Smooth muscle cell of the brain vasculature (primary cell): ENCODE data around the gene LYRM1.

Experiments
- DNase-seq: peaks from one replicate; pipeline ENCODE4 v3.0.0-alpha.2; 2012; ENCODE audit warnings: low read depth, low spot score

LYRM1 gene

DNA sequence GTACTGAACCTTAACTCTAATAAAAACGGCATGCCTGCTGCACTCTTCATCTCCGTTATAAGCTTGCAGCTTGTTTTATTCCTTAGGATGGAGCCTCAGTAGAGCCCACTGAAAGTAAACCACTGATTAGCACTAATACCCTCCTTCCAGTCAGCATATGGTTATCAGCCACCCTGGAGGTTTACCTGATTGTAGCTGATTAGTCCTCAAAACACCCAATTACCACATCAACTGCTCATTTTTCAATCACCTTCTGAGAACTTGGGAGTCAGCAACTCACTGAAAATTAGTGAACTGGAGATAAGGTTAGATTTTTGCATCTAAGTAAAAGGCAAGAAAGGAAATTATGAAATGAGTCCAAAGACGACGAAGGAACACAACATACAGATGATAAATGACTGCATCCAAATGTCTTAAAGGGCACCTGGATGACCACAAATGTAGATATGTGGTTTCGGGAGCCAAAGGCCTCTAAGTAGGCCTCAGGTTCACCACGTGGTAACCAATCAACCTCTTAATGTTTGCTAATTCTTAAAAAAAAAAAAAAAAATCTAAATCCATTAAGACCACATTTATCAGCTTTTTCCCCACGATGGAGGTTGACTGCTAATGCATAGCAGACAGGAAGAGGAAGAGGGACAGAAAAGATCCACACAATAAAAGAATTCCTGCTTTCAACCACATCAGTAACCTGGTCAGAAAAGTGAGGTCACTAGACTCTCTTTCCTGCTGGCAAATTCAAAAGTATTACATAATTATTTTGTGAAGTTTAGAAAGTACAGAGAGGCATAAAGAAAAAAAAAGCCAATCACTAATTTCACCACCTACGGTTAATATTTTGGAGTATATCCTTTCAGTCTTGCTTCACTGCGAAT is 28.4 kb upstream of the LYRM1 start:
- no peak for DNase-seq

DNA sequence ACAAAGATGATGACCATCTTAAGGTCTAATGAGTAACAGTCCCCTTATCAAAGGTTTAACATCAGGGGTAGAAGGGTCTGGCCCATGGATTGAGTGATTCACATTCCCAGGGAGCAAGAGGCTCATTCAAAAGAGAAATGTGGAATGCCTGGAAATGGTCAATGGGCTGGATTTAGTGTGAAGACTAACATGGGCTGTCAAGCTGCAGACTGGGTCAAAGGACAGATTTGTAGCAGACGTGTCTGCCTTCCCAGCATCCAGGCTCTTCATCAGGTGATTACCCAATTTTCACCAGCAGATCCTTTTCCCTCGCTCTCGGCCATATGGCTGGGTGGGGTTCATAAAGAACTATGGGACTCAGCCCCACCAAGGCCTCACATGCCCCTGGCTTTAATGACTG is 27.2 kb upstream of the LYRM1 start:
- DNase-seq, result no peak

- no peak for DNase-seq
Observed at GRCh38 chr16:20874088-20874581, 26.4 kb upstream of the LYRM1 start.

DNA sequence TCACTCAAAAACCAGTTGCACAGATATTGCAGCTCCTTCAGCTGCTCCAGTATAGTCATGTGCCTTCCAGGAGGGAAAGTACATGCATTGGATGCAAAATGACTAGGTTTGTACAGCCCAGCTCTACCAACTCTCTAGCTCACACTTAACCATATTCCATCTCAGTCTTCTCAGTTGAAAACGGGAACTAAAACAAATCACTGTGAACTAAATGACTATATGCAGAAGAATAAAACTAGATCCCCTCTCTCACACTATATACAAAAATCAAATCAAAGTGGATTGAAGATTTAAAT is 25.3 kb upstream of the LYRM1 start:
- DNase-seq, result no peak

- no peak for DNase-seq
Observed at GRCh38 chr16:20878682-20879147, 21.9 kb upstream of the LYRM1 start.

GRCh38 chr16:20879175-20880040 is 21.2 kb upstream of the LYRM1 start:
- no peak for DNase-seq

DNA sequence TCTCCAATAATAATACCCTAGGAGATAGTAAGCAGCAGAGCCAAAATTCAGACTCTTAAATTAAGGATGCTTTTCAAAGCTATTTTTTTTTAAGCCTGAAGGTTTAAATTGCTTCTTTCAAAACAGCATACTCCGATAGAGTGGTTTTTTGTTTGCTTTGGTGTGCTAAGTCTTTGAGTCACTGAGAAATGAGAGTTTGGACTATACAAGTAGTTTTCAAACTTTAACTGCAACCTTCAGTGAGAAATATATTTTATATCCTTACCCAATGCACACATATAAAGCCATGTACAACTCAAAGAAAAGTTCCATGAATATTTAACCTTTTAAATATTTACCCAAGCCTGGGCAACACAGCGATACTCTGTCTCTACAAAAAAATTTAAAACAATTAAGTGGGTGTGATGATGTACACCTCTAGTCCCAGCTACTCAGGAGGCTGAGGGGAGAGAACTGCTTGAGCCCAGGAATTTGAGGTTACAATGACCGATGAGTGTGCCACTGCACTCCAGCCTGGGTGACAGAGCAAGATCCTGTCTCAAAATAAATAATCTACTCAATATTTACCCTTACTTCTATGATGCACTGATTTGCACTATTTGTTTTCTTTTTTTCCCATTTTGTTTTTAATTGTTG is 19.6 kb upstream of the LYRM1 start:
- DNase-seq, result no peak

DNA sequence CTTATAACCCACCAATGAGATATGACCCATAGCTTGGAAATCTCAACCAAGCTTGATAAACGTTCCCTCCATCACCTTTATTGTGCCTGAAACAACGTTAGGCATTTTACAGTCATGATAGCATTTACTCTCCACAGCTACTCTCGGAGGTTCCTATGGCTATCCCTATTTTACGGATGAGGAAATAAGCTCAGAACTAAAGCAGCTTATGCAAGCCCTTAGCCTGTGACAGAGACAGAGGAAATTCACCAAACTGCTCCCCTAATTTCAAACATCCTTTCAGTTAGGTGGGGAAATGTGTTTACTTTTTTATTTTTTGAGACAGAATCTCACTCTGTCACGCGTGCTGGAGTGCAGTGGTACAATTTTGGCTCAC is 19.1 kb upstream of the LYRM1 start:
- DNase-seq, result no peak

- DNase-seq, result no peak
Observed at GRCh38 chr16:20883554-20884239, 16.9 kb upstream of the LYRM1 start.

DNA sequence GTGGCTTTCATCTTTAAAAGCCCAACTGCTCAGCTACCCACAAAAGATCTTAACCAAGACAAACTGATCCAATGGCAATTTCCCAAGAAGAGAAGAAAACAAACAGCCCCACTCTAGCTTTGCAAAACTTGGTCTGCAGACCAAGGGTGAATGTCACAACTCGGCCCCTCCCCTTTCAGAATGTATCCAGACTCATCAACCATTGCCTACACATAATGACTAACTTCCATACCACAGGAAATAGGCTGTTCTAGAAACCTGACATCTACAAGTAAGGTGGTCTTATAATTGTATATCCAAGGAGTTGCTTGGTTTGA is 16.4 kb upstream of the LYRM1 start:
- no peak for DNase-seq

DNA sequence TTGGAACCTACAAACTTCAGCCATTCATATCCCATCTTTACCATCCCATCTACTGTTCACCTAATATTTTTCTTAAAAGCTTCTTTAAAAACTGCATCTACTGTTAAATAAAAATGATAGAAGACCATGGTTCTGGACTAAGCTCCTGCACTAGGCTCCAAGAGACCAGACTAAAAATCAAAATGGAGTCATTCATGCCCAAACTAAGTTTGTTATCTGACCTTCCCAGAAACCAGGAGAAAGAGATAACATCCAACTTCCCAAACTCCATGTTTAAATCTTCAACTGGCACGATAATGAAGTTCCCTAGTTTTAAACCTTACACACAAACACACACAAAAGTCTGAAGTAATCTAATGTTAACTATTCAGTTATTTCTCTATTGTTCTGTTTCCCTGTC is 14.3 kb upstream of the LYRM1 start:
- DNase-seq, result no peak

- DNase-seq, result no peak
Observed at GRCh38 chr16:20887207-20887606, 13.4 kb upstream of the LYRM1 start.

DNA sequence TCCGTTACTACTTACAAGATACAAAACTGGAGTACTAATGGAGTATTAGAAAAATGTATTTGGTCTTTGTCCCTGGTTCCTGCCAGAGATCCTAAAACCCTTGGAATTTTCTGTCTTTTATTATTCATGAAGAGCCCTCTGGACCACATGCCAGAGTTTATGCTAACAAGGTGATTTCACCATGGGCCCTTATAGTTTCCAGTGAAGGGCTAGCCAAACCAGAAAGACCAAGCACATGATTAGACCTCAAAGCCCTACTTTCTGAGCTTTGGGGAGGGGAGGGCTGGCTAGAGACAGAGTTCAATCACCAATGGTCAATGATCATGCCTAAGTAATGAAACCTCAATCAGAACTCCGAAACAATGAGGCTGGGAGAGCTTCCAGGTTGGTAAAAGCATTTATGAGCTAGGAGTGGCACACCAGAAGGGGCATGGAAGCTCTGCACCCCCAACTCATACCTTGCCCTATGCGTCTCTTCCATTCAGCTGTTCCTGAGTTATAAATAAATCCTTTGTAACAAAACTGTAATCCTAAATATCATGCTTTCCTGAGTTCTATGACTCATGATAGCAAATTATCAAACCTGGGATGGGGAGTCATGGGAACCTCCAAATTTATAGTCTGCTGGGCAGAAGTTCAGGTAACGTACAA is 10.8 kb upstream of the LYRM1 start:
- DNase-seq, result no peak

GRCh38 chr16:20894388-20894787 is 6.2 kb upstream of the LYRM1 start:
- DNase-seq, result no peak

- DNase-seq, result no peak
Observed at GRCh38 chr16:20897253-20897897, 3.2 kb upstream of the LYRM1 start.

- DNase-seq, result no peak
Observed at GRCh38 chr16:20897922-20898321, 2.6 kb upstream of the LYRM1 start.

DNA sequence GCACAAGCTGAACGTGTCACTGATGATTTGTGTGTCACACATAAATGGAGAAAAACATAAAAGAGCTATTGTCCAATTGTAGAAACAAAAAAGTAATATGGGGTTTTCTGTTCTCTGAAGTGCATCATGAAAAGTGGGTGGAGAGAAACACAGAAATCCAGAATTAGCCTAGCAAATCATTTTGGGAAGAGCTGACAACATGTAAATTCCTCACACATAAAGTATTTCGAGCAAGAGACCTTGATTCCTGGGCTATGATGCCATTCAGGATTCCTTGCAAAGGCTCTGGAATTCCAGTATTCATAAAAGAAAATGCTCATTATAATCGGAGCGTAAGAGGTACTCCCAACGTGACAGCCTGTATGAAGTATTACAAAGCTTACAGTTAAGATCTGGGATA is 1.5 kb upstream of the LYRM1 start:
- no peak for DNase-seq

DNA sequence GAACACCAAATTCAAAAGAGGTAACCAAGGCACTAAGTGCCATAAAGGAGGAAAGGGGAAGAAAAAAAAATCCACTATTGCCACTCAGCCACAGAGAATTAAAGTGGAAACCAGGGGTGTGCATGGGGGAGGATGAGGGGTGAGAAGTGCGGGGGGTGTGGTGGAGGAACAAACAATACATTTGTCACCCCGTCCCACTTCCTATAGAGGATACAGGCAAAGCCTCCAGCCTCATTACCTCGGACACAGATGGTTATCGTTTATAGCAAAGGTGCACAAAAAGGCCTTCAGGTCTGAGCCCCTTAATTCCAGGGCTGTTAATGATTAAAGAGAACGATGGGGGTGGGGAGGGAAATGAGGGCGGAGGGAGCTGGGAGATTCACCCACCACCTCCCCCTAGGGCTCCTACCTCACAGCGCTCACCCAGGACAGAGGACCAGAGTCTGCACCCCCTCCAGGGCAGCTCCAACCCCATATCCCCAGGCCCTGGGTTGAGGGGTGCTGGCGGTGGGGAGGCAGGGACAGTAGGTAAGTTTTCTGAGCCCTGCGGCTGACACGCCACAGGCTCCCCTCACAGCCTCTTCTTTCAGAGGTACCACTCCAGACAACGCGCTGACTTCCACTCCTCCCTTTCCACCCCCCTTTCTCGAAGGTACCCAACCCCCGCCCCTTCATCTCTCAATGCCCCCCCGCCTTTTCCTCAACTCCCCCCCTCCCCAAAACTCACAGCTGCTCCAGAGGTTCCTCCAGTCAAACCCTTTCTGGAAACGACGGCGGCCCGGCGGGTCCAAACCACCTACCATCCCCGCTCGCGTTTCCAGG is 883 bp upstream of the LYRM1 start:
- no peak for DNase-seq

GRCh38 chr16:20901068-20901435 is 481 bp downstream of the LYRM1 start:
- no peak for DNase-seq
